Mammary epithelial cell (primary cell): ENCODE measurements around the gene GAB1.

ENCODE experiments used
- EZH2 ChIP-seq: IDR thresholded peaks from 2 replicates; pipeline ENCODE4 v1.6.1; 2012; ENCODE audit warnings: low read length, inconsistent platforms, borderline replicate concordance
- TF ChIP-seq, protein P1 (sequence below), 2 donors: IDR thresholded peaks in 1 of 2; conservative IDR thresholded peaks in 1 of 2; 2 replicates each; pipeline ENCODE4 v1.5.1; 2011 to 2012; ENCODE audit warnings: inconsistent platforms in 2 of 2, low read length in 2 of 2, mild to moderate bottlenecking in 2 of 2, control low read depth in 1 of 2, low read depth in 1 of 2; ENCODE audit not compliant: insufficient read depth in 1 of 2; ENCODE audit errors: extremely low read depth in 1 of 2

DNA sequence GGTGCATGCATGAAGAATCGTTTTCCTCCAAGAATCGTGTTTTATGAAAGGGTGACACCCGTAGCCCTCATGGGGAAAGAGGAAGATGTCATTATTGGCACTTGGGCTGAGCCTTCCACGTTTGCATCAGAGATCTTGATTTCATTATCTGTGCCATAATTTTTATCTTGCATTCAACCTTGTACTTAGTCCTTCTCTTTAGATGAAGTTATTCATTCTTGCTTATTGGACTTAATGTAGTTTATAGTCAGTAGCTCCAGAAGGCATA lies 66.8 kb downstream of the GAB1 start:
- TF ChIP-seq, protein P1, sequence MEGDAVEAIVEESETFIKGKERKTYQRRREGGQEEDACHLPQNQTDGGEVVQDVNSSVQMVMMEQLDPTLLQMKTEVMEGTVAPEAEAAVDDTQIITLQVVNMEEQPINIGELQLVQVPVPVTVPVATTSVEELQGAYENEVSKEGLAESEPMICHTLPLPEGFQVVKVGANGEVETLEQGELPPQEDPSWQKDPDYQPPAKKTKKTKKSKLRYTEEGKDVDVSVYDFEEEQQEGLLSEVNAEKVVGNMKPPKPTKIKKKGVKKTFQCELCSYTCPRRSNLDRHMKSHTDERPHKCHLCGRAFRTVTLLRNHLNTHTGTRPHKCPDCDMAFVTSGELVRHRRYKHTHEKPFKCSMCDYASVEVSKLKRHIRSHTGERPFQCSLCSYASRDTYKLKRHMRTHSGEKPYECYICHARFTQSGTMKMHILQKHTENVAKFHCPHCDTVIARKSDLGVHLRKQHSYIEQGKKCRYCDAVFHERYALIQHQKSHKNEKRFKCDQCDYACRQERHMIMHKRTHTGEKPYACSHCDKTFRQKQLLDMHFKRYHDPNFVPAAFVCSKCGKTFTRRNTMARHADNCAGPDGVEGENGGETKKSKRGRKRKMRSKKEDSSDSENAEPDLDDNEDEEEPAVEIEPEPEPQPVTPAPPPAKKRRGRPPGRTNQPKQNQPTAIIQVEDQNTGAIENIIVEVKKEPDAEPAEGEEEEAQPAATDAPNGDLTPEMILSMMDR (conservative IDR thresholded peaks at IDR 0.05 in 1 of 2, IDR thresholded peaks at IDR 0.05 in 1 of 2; ENCODE audit: extremely low read depth in 1 of 2, insufficient read depth in 1 of 2, low read depth in 1 of 2, low read length in 2 of 2), result no peak
- no peak for TF ChIP-seq EZH2
